GM23338 (cell line): Measurements from ENCODE around the gene TMC3. TPM values are rescaled to one million over a fixed set of nuclear protein-coding genes. Genes with fewer than 3 reads are reported as not detected.

Experiments used
- ATAC-seq: fragments of 200-7000 bp; cut with Tn5 transposase; 3 replicates; pipeline ENCODE4 v1.9.1; 2020
- DNase-seq: peaks from one replicate; pipeline ENCODE4 v3.0.0-alpha.2; 2015; ENCODE audit warnings: low spot score
- H2AFZ ChIP-seq: fragments of 200-600 bp; sonication (generic); 2 replicates; pipeline ENCODE4 v1.8.0; 2016; ENCODE audit warnings: antibody characterized with exemption, mild to moderate bottlenecking, moderate library complexity
- H3F3A ChIP-seq: fragments of 200-600 bp; sonication (generic); replicated peaks from 2 replicates; pipeline ENCODE4 v1.8.0; 2017; ENCODE audit warnings: antibody characterized with exemption, mixed run types, low read depth
- H3K27ac ChIP-seq: fragments of 200-600 bp; sonication (generic); 2 replicates; pipeline ENCODE4 v1.6.1; 2016; ENCODE audit warnings: low read depth
- H3K27me3 ChIP-seq: fragments of 200-600 bp; sonication (generic); 2 replicates; pipeline ENCODE4 v1.8.0; 2016; ENCODE audit warnings: mild to moderate bottlenecking, mixed run types, moderate library complexity; ENCODE audit not compliant: insufficient read depth
- H3K36me3 ChIP-seq: fragments of 200-600 bp; sonication (generic); 2 replicates; pipeline ENCODE4 v1.8.0; 2016; ENCODE audit warnings: mild to moderate bottlenecking; ENCODE audit not compliant: insufficient read depth
- H3K4me1 ChIP-seq: fragments of 200-600 bp; sonication (generic); 2 replicates; pipeline ENCODE4 v1.8.0; 2016; ENCODE audit warnings: mild to moderate bottlenecking, moderate library complexity; ENCODE audit not compliant: insufficient read depth
- H3K4me2 ChIP-seq: fragments of 200-600 bp; sonication (generic); 2 replicates; pipeline ENCODE4 v1.7.1; 2017; ENCODE audit warnings: mixed run types
- H3K4me3 ChIP-seq: fragments of 200-600 bp; sonication (generic); 2 replicates; pipeline ENCODE4 v1.6.1; 2016; ENCODE audit warnings: mixed run types
- H3K79me2 ChIP-seq: fragments of 200-600 bp; sonication (generic); replicated peaks from 2 replicates; pipeline ENCODE4 v1.8.0; 2017; ENCODE audit warnings: mild to moderate bottlenecking; ENCODE audit not compliant: insufficient read depth
- H3K9me2 ChIP-seq: fragments of 200-600 bp; sonication (generic); 2 replicates; pipeline ENCODE4 v1.8.0; 2017; ENCODE audit not compliant: insufficient read depth
- H4K20me1 ChIP-seq: fragments of 200-600 bp; sonication (generic); replicated peaks from 2 replicates; pipeline ENCODE4 v1.8.0; 2017; ENCODE audit warnings: mild to moderate bottlenecking; ENCODE audit not compliant: insufficient read depth
- H3K27ac Mint-ChIP-seq: 2 replicates; pipeline ENCODE4 v1.8.0; 2020; ENCODE audit warnings: inconsistent platforms, mild to moderate bottlenecking, moderate library complexity, mixed read lengths
- H3K27me3 Mint-ChIP-seq: 3 replicates; pipeline ENCODE4 v1.8.0; 2022; ENCODE audit warnings: low read depth, mild to moderate bottlenecking, moderate library complexity, mixed read lengths, inconsistent platforms; ENCODE audit not compliant: insufficient read depth, poor library complexity
- H3K36me3 Mint-ChIP-seq: 3 replicates; pipeline ENCODE4 v1.8.0; 2021; ENCODE audit warnings: low read depth, mild to moderate bottlenecking, inconsistent platforms, moderate library complexity, mixed read lengths
- H3K4me1 Mint-ChIP-seq: 3 replicates; pipeline ENCODE4 v1.8.0; 2020; ENCODE audit warnings: mild to moderate bottlenecking, inconsistent platforms, mixed read lengths
- H3K4me3 Mint-ChIP-seq: 3 replicates; pipeline ENCODE4 v1.8.0; 2021; ENCODE audit warnings: moderate library complexity, mild to moderate bottlenecking, inconsistent platforms, mixed read lengths
- H3K9me3 Mint-ChIP-seq: 3 replicates; pipeline ENCODE4 v1.8.0; 2020; ENCODE audit warnings: moderate library complexity, mild to moderate bottlenecking, inconsistent platforms, mixed read lengths
- ETS1 ChIP-seq: IDR thresholded peaks from 2 replicates; pipeline ENCODE4 v1.6.1; 2016; ENCODE audit warnings: antibody characterized with exemption
- EZH2 ChIP-seq: fragments of 200-600 bp; sonication (generic); IDR thresholded peaks from one replicate; pipeline ENCODE4 v1.8.0; 2017; ENCODE audit warnings: antibody characterized with exemption, mild to moderate bottlenecking, low read depth; ENCODE audit not compliant: unreplicated experiment
- EZH2phosphoT487 ChIP-seq: fragments of 200-600 bp; sonication (generic); IDR thresholded peaks from one replicate; pipeline ENCODE4 v1.8.1; 2018; ENCODE audit warnings: antibody characterized with exemption; ENCODE audit not compliant: unreplicated experiment
- JUNB ChIP-seq: IDR thresholded peaks from one replicate; pipeline ENCODE4 v1.6.1; 2016; ENCODE audit warnings: antibody characterized with exemption; ENCODE audit not compliant: unreplicated experiment
- NANOG ChIP-seq: IDR thresholded peaks from 2 replicates; pipeline ENCODE4 v1.6.1; 2016; ENCODE audit warnings: antibody characterized with exemption, borderline replicate concordance
- STAT1 ChIP-seq: IDR thresholded peaks from one replicate; pipeline ENCODE4 v1.6.1; 2016; ENCODE audit warnings: antibody characterized with exemption; ENCODE audit not compliant: unreplicated experiment
- ZNF462 ChIP-seq: fragments of 250-450 bp; sonication (Bioruptor Pico); IDR thresholded peaks from 2 replicates; pipeline ENCODE4 v1.5.0; 2020; ENCODE audit warnings: mild to moderate bottlenecking, moderate library complexity
- polyA plus RNA-seq: library from polyadenylated mRNA; unstranded; fragments of >200 nt; fragmentation: Nextera tagmentation; extraction: Ambion mirVana; gene quantifications from 2 replicates; pipeline ENCODE4 v1.2.1, GENCODE V29; 2016
- total RNA-seq: library from RNA; depleted of rRNA; stranded (reverse); fragments of >200 nt; shearing (Covaris generic); gene quantifications from 2 replicates; pipeline ENCODE4 v1.2.3, GENCODE V29; 2014
- TF ChIP-seq, protein P1 (sequence below): IDR thresholded peaks from one replicate; pipeline ENCODE4 v1.6.1; 2018; ENCODE audit warnings: antibody characterized with exemption; ENCODE audit not compliant: unreplicated experiment

TMC3 gene
- total and polyA plus RNA-seq, 2 experiments from 2014 or later = 0.10 TPM; not detected in 1

- no peak for TF ChIP-seq ETS1
- TF ChIP-seq, protein P1, sequence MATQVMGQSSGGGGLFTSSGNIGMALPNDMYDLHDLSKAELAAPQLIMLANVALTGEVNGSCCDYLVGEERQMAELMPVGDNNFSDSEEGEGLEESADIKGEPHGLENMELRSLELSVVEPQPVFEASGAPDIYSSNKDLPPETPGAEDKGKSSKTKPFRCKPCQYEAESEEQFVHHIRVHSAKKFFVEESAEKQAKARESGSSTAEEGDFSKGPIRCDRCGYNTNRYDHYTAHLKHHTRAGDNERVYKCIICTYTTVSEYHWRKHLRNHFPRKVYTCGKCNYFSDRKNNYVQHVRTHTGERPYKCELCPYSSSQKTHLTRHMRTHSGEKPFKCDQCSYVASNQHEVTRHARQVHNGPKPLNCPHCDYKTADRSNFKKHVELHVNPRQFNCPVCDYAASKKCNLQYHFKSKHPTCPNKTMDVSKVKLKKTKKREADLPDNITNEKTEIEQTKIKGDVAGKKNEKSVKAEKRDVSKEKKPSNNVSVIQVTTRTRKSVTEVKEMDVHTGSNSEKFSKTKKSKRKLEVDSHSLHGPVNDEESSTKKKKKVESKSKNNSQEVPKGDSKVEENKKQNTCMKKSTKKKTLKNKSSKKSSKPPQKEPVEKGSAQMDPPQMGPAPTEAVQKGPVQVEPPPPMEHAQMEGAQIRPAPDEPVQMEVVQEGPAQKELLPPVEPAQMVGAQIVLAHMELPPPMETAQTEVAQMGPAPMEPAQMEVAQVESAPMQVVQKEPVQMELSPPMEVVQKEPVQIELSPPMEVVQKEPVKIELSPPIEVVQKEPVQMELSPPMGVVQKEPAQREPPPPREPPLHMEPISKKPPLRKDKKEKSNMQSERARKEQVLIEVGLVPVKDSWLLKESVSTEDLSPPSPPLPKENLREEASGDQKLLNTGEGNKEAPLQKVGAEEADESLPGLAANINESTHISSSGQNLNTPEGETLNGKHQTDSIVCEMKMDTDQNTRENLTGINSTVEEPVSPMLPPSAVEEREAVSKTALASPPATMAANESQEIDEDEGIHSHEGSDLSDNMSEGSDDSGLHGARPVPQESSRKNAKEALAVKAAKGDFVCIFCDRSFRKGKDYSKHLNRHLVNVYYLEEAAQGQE = no peak
Measured at GRCh38 chr15:81356252-81356651, 17.8 kb downstream of the TMC3 start (continued).

GRCh38 chr15:81351651-81352050, 22.4 kb downstream of the TMC3 start:
- Histone ChIP-seq H3F3A (no peaks in the 10 kb centered on the region), H3K79me2 (no peaks in the 10 kb centered on the region), H3K27me3 (no peaks in the 10 kb centered on the region), H3K4me1 (peaks cover 4% of the 10 kb centered on the region; the same call in 1 of the 2 replicates), H3K9me2 (no peaks in the 10 kb centered on the region), H3K4me3 (no peak overlapping the region), H2AFZ (no peak overlapping the region), H4K20me1 (no peaks in the 10 kb centered on the region), H3K36me3 (no peaks in the 10 kb centered on the region), H3K27ac (no peak overlapping the region), H3K4me2 (no peak overlapping the region)
- DNase-seq (no peak), ATAC-seq (no peak)
- Mint-ChIP-seq H3K27ac (no peak overlapping the region), H3K27me3 (no peaks in the 10 kb centered on the region), H3K36me3 (no peaks in the 10 kb centered on the region), H3K9me3 (no peaks in the 10 kb centered on the region), H3K4me1 (peaks cover 6% of the 10 kb centered on the region; the same call in 2 of the 3 replicates), H3K4me3 (no peak overlapping the region)
- TF ChIP-seq ZNF462 (CRISPR knock-in tag) (no peak), STAT1 (no peak), ETS1 (no peak), NANOG (no peak), EZH2phosphoT487 (no peak), EZH2 (no peak), JUNB (no peak)
